NT2/D1 (cell line): Measurements from ENCODE around the gene PURA.

ENCODE experiments used
- SUZ12 ChIP-seq: IDR thresholded peaks from 2 replicates; pipeline ENCODE4 v1.6.1; 2011; ENCODE audit not compliant: insufficient read length, insufficient read depth; ENCODE audit errors: extremely low read depth
- YY1 ChIP-seq: IDR thresholded peaks from 2 replicates; pipeline ENCODE4 v1.6.1; 2011; ENCODE audit not compliant: insufficient read length, insufficient read depth
- ZNF274 ChIP-seq: IDR thresholded peaks from 2 replicates; pipeline ENCODE4 v1.6.1; 2011; ENCODE audit warnings: mild to moderate bottlenecking, low read depth, low read length

DNA sequence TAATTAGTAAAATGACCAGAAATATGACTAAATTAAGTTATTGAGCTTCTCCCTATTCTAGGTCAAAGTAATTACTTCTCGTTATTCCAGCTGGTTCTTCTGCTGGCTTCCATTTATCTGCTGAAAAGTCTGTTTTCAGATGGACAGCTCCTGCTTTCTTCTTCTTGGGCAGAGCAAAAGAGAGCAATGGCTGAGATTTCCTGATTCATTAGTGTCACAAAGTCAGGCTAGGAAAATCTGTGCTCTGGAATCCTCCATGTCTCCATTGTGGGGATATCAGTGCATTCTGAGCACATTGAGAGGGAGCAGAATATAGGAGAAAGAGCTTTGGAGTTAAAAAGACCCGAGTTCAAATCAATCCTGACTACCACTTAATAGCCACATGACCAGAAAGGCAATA lies 37.1 kb upstream of the PURA start:
- TF ChIP-seq SUZ12: no peak
- no peak for TF ChIP-seq ZNF274
- no peak for TF ChIP-seq YY1
